OCI-LY1 (cell line): ENCODE measurements around the gene HIPK1.

Source experiments
- H2AFZ ChIP-seq: fragments of 200-600 bp; sonication (generic), shearing (Covaris generic); 2 replicates; pipeline ENCODE4 v1.6.0; 2014; ENCODE audit warnings: antibody characterized with exemption, mild to moderate bottlenecking, low read length
- H3F3A ChIP-seq: fragments of 200-600 bp; sonication (generic), shearing (Covaris generic); 2 replicates; pipeline ENCODE4 v1.6.0; 2014; ENCODE audit warnings: mild to moderate bottlenecking, antibody characterized with exemption, low read length, moderate library complexity; ENCODE audit not compliant: insufficient read depth
- H3K27ac ChIP-seq: fragments of 200-600 bp; sonication (generic); 2 replicates; pipeline ENCODE4 v1.5.1; 2014; ENCODE audit warnings: low read length, mixed run types, mild to moderate bottlenecking, low read depth; ENCODE audit not compliant: poor library complexity, severe bottlenecking
- H3K27me3 ChIP-seq: fragments of 200-600 bp; sonication (generic); 2 replicates; pipeline ENCODE4 v1.6.0; 2014; ENCODE audit warnings: antibody characterized with exemption, mild to moderate bottlenecking, low read length, moderate library complexity; ENCODE audit not compliant: insufficient read depth
- H3K36me3 ChIP-seq: fragments of 200-600 bp; sonication (generic); 2 replicates; pipeline ENCODE4 v1.6.1; 2014; ENCODE audit warnings: mild to moderate bottlenecking, antibody characterized with exemption, low read length, moderate library complexity, mixed read lengths; ENCODE audit not compliant: insufficient read depth
- H3K4me1 ChIP-seq: fragments of 200-600 bp; sonication (generic); 2 replicates; pipeline ENCODE4 v1.5.1; 2014; ENCODE audit warnings: mild to moderate bottlenecking, low read length, moderate library complexity; ENCODE audit not compliant: insufficient read depth, severe bottlenecking
- H3K4me2 ChIP-seq: fragments of 200-600 bp; sonication (generic), shearing (Covaris generic); 2 replicates; pipeline ENCODE4 v1.6.1; 2014; ENCODE audit warnings: low read length
- H3K4me3 ChIP-seq: fragments of 200-600 bp; sonication (generic); 2 replicates; pipeline ENCODE4 v1.5.1; 2014; ENCODE audit warnings: low read length, low read depth, mild to moderate bottlenecking, mixed read lengths; ENCODE audit not compliant: poor library complexity, severe bottlenecking
- H3K79me2 ChIP-seq: fragments of 200-600 bp; shearing (Covaris generic); 2 replicates; pipeline ENCODE4 v1.6.1; 2016; ENCODE audit warnings: mixed run types, low read length, mixed read lengths; ENCODE audit not compliant: insufficient read depth
- H3K9ac ChIP-seq: fragments of 200-600 bp; sonication (generic), shearing (Covaris generic); 2 replicates; pipeline ENCODE4 v1.6.1; 2014; ENCODE audit warnings: mild to moderate bottlenecking, low read length, mixed read lengths
- H3K9me2 ChIP-seq: fragments of 200-600 bp; sonication (generic), shearing (Covaris generic); 2 replicates; pipeline ENCODE4 v1.6.1; 2014; ENCODE audit warnings: low read depth, mild to moderate bottlenecking, low read length, mixed read lengths
- H3K9me3 ChIP-seq: fragments of 200-600 bp; shearing (Covaris generic); 2 replicates; pipeline ENCODE4 v1.6.1; 2014; ENCODE audit warnings: low read length, mixed read lengths
- H4K20me1 ChIP-seq: fragments of 200-600 bp; sonication (generic), shearing (Covaris generic); 2 replicates; pipeline ENCODE4 v1.6.0; 2016; ENCODE audit warnings: mild to moderate bottlenecking, low read length; ENCODE audit not compliant: insufficient read depth
- CTCF ChIP-seq: fragments of 200-600 bp; sonication (generic), shearing (Covaris generic); IDR thresholded peaks from 2 replicates; pipeline ENCODE4 v1.5.1; 2017; ENCODE audit warnings: mild to moderate bottlenecking, antibody characterized with exemption, low read length, moderate library complexity, mixed read lengths
- EZH2 ChIP-seq: fragments of 200-600 bp; sonication (generic), shearing (Covaris generic); IDR thresholded peaks from 2 replicates; pipeline ENCODE4 v1.8.0; 2017; ENCODE audit warnings: borderline replicate concordance, mixed run types, mild to moderate bottlenecking, antibody characterized with exemption, low read length, moderate library complexity, mixed read lengths

The HIPK1 gene

GRCh38 chr1:113978863-113979702 lies 50.0 kb downstream of the HIPK1 start, which contains the start of gene OLFML3:
TSS of gene OLFML3 (plus strand) at chr1:113979474. CDS start at chr1:113979517, 43 bp downstream.
- Histone ChIP-seq H3K4me3 (no peak within 1 kb of the TSS), H3K4me1 (peaks cover 5% of the 10 kb centered on the region), H3K9ac (no peak within 1 kb of the TSS), H3F3A (no peaks in the 10 kb centered on the region; the same call in 1 of the 2 replicates), H3K9me2 (no peaks in the 10 kb centered on the region), H3K9me3 (no peaks in the 10 kb centered on the region), H3K27me3 (no peaks in the 10 kb centered on the region), H3K79me2 (no peaks in the 10 kb centered on the region), H4K20me1 (no peaks in the 10 kb centered on the region), H2AFZ (no peak within 1 kb of the TSS), H3K36me3 (peaks cover 12% of the 10 kb centered on the region; the same call in 1 of the 2 replicates), H3K4me2 (no peak within 1 kb of the TSS), H3K27ac (no peak within 1 kb of the TSS)
- TF ChIP-seq EZH2 (no peak), CTCF (peak; percentile 71)

GRCh38 chr1:113980110-113980509 lies 51.0 kb downstream of the HIPK1 start:
- peaks cover 5% of the 10 kb centered on the region for H3K4me1 ChIP-seq

More at GRCh38 chr1:113980110-113980509, 51.0 kb downstream of the HIPK1 start:
- H4K20me1 ChIP-seq, result no peaks in the 10 kb centered on the region
- no peak overlapping the region for H3K4me2 ChIP-seq
- H3K9me3 ChIP-seq, result no peaks in the 10 kb centered on the region
- H3K9me2 ChIP-seq, result no peaks in the 10 kb centered on the region
- no peak overlapping the region for H3K4me3 ChIP-seq
- H3K79me2 ChIP-seq, result no peaks in the 10 kb centered on the region
- no peak overlapping the region for H3K9ac ChIP-seq
- no peak overlapping the region for H2AFZ ChIP-seq
- H3K27ac ChIP-seq, result no peak overlapping the region
- no peaks in the 10 kb centered on the region for H3K27me3 ChIP-seq
- no peaks in the 10 kb centered on the region for H3F3A ChIP-seq
- TF ChIP-seq CTCF, result no peak
- TF ChIP-seq EZH2, result no peak
- H3K36me3 ChIP-seq, result peaks cover 4% of the 10 kb centered on the region; the same call in 1 of the 2 replicates
